HG03432 (cell line): ENCODE data around the gene EFR3B.

Experiments used
- ATAC-seq: cut with Tn5 transposase; IDR thresholded peaks from one replicate; pipeline ENCODE4 v1.9.1; 2021; ENCODE audit warnings: mild to moderate bottlenecking, moderate library complexity; ENCODE audit not compliant: unreplicated experiment

Gene EFR3B

GRCh38 chr2:25032901-25033300, 9.0 kb upstream of the EFR3B start:
- ATAC-seq = no peak

DNA sequence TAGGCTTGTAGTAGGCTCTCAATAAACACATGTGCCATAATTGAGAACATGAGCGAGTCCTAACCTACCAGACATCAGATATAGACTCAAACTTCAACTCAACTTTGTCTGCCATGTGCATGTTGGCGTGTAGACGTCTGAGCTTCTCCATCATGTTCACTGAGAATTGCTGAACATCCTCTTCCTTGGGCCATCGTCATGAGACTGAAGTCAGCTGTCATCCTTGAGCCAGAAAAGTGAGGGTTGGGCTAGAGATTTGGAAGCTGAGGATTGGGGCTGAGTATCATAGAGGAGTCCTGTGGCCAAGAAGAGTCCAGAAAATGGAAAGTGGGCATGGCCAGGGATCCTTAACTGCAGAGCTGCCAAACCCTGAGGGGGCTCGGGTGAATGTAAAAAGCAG, 7.8 kb upstream of the EFR3B start:
- ATAC-seq = no peak

- ATAC-seq = no peak
These were observed 6.2 kb upstream of the EFR3B start for GRCh38 chr2:25035537-25036220.

GRCh38 chr2:25036221-25036559, 5.7 kb upstream of the EFR3B start:
- ATAC-seq = no peak

GRCh38 chr2:25039126-25039525, 2.8 kb upstream of the EFR3B start:
- no peak for ATAC-seq

DNA sequence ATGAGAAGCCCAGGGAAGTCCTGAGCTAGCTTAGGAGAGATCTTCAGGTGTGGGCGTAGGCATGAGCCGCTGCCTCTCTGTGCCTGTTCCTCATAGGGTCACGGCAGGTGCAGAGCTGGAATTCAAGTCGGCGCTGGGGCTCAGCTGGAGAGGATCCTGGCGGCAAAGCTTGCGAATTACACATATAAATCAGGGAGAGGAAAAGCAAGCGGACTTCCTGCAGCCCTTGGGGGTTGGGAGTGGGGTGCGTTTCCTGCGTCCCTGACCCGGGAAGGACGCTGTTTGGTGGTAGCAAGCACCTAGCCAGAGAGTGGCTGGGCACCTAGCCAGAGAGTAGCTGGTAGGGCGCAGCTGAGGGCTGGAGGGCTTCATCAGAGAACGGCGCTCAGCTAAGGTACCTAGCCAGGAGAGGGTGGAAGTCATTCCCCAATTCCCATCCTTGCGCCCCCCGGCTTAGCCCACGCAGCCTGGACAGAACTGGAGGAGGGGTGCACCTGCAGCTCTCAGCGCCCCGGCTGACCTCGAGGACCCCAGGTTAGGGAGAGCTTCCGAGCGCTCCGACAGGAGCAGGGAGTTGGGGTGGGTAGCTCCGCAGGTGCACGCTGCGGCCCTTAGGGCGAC, 459 bp upstream of the EFR3B start:
- ATAC-seq = peak; percentile 5

DNA sequence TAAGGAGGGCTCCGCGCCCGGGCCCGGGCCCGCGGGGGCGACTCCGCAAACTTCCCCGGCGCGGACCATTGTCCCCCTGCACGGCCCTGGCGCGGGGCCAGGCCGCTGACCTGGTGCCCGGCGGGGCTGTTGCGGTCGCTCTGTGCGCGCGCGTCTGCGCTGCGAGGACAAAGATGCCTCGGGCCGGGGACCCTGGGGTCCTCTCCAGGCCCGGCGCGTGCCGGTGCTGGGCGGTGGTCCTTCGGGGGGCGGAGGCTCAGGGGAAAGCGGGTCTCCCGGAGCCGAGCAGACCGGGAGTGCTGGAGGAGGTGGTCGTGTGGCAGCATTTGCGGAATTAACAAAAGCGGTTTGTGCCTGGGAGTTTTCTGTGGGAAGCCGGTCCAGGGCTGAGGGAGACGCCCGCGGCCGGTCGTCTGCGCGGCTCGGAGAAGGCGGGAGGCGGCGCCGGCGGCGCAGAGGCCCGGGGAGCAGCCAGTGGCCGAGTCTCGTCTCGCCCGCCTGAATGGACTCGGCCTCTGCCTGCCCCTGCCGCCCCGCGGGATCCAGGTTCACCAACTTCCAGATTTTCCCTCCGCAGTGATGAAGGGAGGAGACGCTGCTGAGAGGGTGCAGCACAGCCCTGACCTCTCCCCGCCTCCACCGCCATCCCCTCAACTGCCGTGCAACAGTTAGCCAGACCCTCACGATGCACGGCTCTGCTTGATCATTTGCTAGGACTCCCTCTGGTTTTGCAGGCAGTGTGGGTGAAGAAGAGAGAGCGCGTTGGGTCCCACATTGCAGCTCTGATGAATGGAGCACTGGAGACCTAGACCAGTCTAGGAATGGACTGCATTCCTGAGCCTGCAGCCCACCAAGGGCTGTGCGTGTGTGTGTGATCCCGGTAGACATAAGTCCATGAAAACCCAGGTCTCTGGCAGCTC, 705 bp downstream of the EFR3B start:
- peak; percentile 22 for ATAC-seq

DNA sequence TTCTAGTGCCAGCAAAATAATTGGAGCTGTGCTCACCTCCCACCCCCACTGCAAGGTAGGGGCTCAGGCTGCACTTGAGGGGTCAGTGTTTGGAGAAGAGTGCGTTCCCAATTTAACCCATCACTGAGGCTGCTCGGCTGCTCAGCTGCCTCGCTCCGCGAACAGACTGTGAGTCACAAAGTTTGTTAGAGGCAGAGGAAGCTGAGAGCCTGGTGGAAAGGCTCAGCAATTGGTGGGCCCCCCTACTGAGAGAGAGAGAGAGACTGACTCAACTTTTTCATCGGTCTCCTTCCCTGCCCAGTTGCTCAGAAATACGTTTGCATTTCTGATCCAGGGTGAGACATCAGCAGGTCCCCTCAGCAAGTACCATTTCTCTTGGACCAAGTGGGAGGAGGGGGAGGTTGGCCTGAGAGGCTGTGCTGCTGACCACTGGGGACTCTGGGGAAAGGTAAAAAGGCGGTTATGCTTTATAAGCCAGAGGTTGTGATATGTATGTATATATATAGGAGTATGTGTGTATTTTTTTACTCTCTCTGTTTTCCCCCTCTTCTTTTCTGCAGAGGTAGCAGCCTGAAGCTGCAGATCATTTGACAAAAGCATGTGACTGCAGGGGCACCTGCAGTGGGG, 1.5 kb downstream of the EFR3B start:
- ATAC-seq = peak; percentile 24

DNA sequence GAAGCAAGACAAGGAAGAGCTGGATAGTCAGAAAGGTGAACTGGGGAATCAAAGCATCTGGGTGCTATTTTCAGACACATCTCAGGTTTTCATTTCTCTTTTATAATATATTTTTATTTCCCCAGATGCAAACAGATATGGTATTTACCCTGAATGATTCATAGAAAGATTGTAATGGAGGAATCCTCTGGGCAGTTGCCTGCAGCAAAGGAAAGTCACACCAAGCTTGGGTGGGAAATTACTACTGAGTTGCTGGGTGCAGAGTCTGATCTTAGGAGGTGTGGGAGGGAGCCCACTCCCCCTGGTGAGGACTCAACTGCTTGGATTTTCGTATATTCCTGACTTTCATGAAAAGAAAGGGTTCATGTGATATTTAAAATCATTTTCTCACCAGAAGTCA, 2.1 kb downstream of the EFR3B start:
- no peak for ATAC-seq

GRCh38 chr2:25044990-25045389, 3.1 kb downstream of the EFR3B start:
- no peak for ATAC-seq

- ATAC-seq = no peak
These were observed 7.5 kb downstream of the EFR3B start for GRCh38 chr2:25049422-25049821.

DNA sequence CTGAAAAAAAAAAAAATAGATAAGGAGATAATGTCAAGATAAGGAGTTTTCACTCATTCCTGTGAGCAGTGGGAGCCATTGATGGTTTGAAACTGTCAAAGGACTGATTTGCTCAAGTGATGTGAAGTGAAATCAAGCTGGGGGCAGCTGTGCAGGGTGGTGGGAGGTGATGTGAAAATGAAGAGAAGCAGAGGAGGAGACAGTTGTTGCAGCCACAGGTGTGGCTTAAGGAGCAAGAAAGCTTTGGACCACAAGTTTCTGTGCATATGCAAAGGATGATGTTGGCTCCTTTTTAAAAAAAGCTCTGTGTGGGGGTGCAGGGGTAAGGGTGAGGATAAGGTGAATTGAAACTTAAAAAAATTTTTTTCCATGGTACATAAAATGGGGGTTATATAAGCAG, 8.3 kb downstream of the EFR3B start:
- peak; percentile 63 for ATAC-seq

GRCh38 chr2:25053041-25053440, 11.2 kb downstream of the EFR3B start:
- ATAC-seq = no peak

GRCh38 chr2:25054720-25055119, 12.8 kb downstream of the EFR3B start:
- ATAC-seq = no peak

- ATAC-seq = no peak
These were observed 13.6 kb downstream of the EFR3B start for GRCh38 chr2:25055376-25055920.

DNA sequence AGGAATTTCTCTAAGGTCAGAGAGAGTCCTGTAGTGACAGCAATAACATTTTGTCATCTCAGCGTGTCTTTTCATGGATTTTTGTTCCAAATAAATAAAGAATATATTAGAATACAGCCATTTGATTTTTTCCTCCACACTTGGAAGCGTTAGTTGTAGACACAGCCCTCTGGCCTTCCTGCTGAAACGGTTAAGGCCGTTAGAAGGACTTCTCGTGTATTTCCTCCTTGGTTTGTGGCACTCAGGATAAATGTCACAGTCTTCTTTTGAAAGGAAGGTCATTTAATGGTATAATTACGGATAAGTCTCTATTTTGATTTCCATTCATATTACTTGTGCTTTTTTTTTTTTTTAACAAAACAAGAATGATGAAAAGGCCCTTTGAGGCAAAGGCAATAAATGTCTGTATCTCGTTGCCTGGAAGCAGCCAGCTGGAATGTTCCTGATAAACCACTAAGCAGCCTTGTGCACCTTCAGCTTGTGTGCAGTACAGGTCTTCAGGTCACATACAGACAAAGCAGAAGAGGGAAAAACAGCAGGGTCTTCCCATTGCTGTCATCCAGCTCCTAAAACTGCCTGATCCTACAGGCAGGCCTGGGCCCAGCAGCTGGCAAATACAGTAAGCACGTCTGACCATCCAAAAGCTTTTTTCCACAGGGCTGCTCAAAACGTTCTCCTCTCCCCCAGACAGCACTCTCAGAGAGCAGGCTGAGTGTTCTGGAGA, 14.4 kb downstream of the EFR3B start:
- ATAC-seq = no peak

- ATAC-seq = no peak
These were observed 20.6 kb downstream of the EFR3B start for GRCh38 chr2:25062511-25062917.

DNA sequence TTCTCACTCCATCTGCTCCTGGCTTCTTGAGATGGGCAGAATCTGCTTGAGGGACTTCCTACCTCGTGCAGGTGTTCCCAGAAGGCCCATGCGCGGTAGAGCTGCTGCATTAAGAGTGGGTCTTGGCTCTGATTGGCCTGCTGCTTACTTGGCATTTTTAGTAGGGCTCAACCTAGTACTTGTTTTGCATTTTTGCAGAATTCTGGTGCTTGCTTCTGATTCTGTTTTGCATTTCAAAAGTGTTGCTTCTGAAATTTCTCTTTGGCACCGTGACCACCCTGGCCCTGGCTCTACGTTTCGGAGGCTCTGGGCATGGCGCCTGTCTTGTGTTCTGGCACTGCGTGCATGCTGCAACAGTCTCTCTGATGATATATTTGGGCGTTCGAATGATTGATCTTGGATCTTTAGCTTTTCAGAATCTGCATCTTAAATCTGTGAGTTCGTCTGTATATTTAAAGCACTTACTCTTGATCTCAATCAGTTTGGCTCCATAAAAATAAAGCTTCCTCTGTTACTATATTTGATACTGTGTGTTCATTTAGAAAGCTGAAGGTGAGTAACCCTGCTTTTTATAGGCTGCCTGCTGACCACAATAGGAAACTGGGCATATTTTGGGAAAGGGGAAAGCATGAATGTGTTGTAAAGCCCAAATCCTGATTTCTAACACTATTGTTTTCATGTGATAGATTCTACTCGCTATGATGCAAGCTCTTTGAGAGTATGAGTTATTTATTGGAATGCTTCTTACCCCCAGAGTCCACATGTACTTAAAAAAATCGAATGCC, 22.2 kb downstream of the EFR3B start:
- ATAC-seq = peak; percentile 71

DNA sequence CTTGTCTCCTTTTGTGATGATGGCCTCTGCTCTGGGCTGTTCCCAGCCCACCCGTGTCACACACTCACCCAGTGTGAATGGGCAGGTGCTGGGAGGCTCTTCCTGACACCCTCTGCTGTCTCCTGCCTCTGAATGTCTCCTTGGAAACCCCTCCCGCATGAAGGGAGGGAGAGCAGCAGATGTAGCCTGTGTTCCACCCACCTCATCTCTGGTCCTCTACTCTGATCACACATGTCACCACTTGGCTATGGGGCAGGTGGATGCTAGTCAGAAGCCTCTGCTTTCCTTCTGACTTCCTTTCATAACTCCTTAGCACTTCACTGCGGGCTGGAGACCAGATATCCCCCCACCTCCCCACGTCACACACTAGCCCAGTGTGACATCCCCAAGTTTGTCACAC, 23.9 kb downstream of the EFR3B start:
- ATAC-seq = no peak

DNA sequence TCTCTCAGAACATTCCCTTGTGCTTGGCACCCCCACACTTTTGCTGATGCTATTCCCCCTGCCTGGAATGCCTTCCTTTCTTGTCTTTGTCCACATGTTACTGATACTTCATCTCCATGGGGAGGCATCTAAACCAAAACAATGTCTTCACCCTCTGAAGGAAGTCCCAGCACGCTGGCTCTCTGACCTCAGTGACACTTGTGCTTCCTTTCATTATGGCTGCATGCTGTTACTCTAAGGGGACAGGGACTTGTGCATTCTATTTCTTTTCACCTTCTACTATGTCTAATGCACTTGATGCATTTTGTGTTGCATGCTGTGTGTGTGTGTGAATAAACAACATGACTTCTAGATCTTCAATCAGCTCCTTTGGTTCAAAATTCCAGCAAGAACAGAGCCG, 24.6 kb downstream of the EFR3B start:
- no peak for ATAC-seq
